Activated T-helper 17 cell treated with anti-CD3 and anti-CD28 coated beads, Interleukin-2, amount 50 U/mL, for 72 hours (primary cell): ENCODE measurements around the gene PSORS1C2. TPM values are rescaled to one million over a fixed set of nuclear protein-coding genes. Genes with fewer than 3 reads are reported as not detected.
A peak's percentile ranks its signal among the peaks of the same experiment; 100 is the strongest.

ENCODE experiments used
- ATAC-seq: fragments of 150-1000 bp; cut with Tn5 transposase; replicated peaks from 2 replicates; pipeline ENCODE4 v1.10.0; 2021; ENCODE audit warnings: mild to moderate bottlenecking, moderate library complexity
- H3K27ac Mint-ChIP-seq: one replicate; pipeline ENCODE4 v1.8.0; 2022; ENCODE audit warnings: mixed read lengths
- H3K27me3 Mint-ChIP-seq: one replicate; pipeline ENCODE4 v1.8.0; 2022; ENCODE audit warnings: mixed read lengths
- H3K36me3 Mint-ChIP-seq: one replicate; pipeline ENCODE4 v1.8.0; 2022; ENCODE audit warnings: low read depth, mild to moderate bottlenecking, mixed read lengths
- H3K4me1 Mint-ChIP-seq: one replicate; pipeline ENCODE4 v1.8.0; 2022; ENCODE audit warnings: mixed read lengths
- H3K4me3 Mint-ChIP-seq: one replicate; pipeline ENCODE4 v1.8.0; 2022; ENCODE audit warnings: mild to moderate bottlenecking, mixed read lengths
- H3K9me3 Mint-ChIP-seq: one replicate; pipeline ENCODE4 v1.8.0; 2022; ENCODE audit warnings: mixed read lengths
- total RNA-seq, 2 donors: library from RNA; stranded (reverse); gene quantifications; one replicate each; pipeline ENCODE4 v1.2.3, GENCODE V29; 2022

Gene PSORS1C2
- total RNA-seq, 2 donors from 2014 or later: not detected

DNA sequence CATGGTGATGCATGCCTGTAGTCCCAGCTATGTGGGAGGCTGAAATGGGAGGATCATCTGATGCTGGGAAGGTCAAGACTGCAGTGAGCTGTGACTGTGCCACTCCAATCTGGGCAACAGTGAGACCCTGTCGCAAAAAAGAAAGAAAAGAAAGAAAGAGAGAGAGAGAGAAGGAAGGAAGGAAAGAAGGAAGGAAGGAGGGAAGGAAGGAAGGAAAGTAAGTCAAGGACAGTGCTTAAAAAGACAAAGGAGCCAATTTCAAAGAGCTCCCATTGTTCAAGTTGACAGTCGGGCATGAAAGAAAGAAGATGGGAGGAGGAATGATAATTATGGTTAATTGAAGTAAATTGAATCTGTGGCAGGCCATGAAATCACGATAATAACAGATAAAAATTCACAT, 42.7 kb downstream of the PSORS1C2 start:
- no peak overlapping the region for H3K27ac Mint-ChIP-seq
- H3K4me3 Mint-ChIP-seq: no peak overlapping the region
- no peaks in the 10 kb centered on the region for H3K9me3 Mint-ChIP-seq
- no peaks in the 10 kb centered on the region for H3K36me3 Mint-ChIP-seq
- peaks cover 28% of the 10 kb centered on the region for H3K4me1 Mint-ChIP-seq
- H3K27me3 Mint-ChIP-seq: no peaks in the 10 kb centered on the region
- no peak for ATAC-seq

DNA sequence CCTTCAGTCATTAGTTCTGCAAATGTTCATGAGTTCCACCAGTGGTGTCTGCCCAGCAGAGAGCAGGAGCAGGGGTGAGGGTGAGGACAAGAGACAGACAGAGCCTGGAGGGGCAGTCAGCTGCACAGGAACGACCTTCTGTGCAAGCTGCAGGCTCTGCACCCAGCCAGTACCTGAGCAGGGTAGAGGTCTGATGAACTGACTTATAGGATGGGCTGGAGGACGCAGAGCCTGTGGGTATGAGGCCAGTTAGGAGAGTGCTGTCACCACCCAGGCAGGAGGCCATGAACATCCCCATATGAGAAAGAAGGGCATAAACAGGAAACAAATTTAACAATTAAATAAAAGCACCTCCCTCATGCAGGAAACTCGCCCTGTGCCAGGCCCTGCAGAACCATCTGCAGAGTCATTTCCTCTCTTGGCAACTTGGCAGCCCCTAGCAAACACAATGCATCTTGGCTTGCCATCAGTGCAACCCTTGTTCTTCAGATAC, 44.4 kb downstream of the PSORS1C2 start:
- Mint-ChIP-seq H3K27ac (peak overlapping the region; percentile 84), H3K27me3 (no peaks in the 10 kb centered on the region), H3K9me3 (no peaks in the 10 kb centered on the region), H3K36me3 (no peaks in the 10 kb centered on the region), H3K4me3 (peak overlapping the region; percentile 61), H3K4me1 (peaks cover 28% of the 10 kb centered on the region)
- peak; percentile 62 for ATAC-seq

DNA sequence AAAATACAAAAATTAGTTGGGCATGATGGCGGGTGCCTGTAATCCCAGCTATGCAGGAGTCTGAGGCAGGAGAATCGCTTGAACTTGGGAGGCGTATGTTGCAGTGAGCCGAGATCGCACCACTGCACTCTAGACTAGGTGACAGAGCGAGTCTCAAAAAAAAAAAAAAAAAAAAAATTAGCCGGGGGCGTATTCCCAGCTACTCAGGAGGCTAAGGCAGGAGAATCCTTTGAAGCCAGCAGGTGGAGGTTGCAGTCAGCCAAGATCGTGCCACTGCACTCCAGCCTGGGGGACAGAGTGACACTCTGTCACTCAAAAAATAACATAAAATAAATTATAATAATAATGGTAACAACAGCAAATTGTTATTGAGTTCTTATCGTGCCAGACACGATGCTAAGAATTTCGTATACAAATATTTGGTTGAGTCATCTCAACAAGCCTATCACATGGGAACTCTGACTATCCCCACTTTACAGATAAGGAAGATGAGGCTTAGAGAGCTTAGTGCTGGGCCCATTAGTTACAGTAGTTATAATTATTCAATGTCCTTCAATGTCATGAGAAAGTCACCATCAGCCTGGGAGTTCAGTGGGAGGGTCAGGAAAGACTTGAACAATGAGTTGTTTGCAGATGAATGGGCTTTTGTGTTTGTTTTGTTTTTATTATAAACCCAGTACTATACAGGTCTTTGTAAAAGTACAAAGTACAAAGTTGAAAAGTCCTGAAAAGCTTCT, 45.9 kb downstream of the PSORS1C2 start:
- no peaks in the 10 kb centered on the region for H3K27me3 Mint-ChIP-seq

DNA sequence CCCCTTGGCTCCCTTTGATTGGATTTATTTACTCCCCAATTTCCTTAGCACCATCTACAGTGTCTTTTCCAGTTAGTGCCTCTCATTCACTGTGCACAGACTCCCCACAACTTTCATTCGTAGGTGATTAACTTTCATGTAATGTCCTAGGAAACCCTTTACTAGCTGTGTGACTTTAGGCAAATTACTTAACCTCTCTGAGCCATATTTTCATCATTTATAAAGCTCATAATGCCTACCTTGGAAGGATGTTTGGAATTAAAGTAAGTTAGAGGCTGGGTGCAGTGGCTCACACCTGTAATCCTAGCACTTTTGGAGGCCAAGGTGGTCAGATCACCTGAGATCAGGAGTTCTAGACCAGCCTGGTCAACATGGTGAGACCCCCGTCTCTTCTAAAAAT, 46.6 kb downstream of the PSORS1C2 start:
- no peaks in the 10 kb centered on the region for H3K27me3 Mint-ChIP-seq
- no peak for ATAC-seq
- H3K4me1 Mint-ChIP-seq: peaks cover 26% of the 10 kb centered on the region
- no peak overlapping the region for H3K4me3 Mint-ChIP-seq
- H3K27ac Mint-ChIP-seq: no peak overlapping the region
- no peaks in the 10 kb centered on the region for H3K9me3 Mint-ChIP-seq
- no peaks in the 10 kb centered on the region for H3K36me3 Mint-ChIP-seq

More for the DNA sequence above, 45.9 kb downstream of the PSORS1C2 start:
- Mint-ChIP-seq H3K9me3 (no peaks in the 10 kb centered on the region), H3K36me3 (no peaks in the 10 kb centered on the region), H3K4me1 (peaks cover 28% of the 10 kb centered on the region), H3K4me3 (no peak overlapping the region), H3K27ac (no peak overlapping the region)
- no peak for ATAC-seq

DNA sequence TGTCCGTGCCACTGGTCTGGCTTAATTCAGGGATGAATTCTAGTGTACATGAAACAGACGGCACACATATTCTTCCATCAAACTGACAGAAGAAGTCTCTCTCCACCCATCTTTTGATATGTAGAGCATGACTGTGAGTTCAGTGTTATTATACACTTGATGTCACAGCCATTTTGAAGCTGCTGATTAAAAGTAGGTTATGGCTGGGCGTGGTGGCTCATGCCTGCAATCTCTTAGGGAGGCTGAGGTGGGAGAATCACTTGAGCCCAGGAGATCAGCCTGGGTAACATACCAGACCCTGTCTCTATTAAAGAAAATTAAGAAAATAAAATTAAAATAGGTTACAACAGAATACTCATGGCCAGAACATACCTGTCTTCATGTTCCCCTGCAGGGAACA, 47.2 kb downstream of the PSORS1C2 start:
- no peaks in the 10 kb centered on the region for H3K36me3 Mint-ChIP-seq
- H3K4me3 Mint-ChIP-seq: no peak overlapping the region
- no peak overlapping the region for H3K27ac Mint-ChIP-seq
- ATAC-seq: no peak
- no peaks in the 10 kb centered on the region for H3K9me3 Mint-ChIP-seq
- H3K27me3 Mint-ChIP-seq: no peaks in the 10 kb centered on the region
- H3K4me1 Mint-ChIP-seq: peaks cover 30% of the 10 kb centered on the region

DNA sequence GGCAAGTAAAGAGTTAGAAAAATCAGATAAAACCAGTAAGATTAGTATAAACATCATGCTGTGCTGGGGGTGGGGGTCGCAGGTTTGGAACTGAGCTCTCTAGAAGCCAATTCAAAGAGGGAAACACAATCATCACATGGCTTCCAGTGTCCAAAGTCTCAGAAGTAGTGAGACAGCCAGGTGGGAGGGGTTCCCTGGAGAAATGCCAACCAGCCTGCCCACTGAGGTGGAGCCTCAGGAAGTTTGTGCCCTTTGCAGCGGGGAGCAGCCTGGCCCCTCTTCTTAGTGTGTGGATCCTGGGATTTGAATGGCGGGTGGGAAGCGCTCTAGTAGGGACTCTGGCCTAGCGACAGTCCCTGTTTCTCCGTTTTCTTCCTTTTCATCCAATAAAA, 47.9 kb downstream of the PSORS1C2 start:
- H3K4me3 Mint-ChIP-seq: no peak overlapping the region
- no peak for ATAC-seq

DNA sequence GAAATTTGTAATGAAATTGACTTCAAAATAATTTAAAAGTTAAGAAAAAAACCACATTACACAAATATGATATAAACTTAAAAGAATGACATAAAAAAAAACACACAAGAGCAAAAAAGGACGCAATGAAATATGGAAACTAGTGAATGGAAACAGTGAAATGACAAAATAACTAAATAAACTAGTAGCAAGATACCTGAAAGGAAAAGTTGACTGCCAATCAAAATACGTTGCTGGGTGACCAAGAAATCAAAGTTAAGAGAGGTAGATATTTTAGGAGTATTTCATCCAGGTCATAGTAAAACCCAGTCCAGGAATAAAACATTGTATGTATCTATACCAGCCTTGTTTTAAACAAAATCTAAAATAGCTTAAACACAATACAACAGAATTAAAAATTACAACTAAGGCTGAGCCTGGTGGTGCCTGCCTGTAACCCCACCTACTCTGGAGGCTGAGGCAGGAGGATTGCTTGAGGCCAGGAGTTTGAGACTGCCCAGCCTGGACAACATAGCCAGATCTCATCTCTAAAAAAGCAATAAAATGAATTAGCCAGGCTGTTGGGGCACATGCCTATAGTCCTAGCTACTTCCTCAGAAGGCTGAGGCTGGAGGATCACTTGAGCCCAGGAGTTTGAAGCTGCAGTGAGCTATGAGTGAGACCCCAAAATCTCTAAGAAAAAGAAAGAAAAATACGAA, 48.4 kb downstream of the PSORS1C2 start:
- ATAC-seq: no peak
- no peak overlapping the region for H3K4me3 Mint-ChIP-seq
- no peaks in the 10 kb centered on the region for H3K36me3 Mint-ChIP-seq
- H3K27ac Mint-ChIP-seq: no peak overlapping the region
- no peaks in the 10 kb centered on the region for H3K9me3 Mint-ChIP-seq
- H3K27me3 Mint-ChIP-seq: no peaks in the 10 kb centered on the region
- H3K4me1 Mint-ChIP-seq: peaks cover 26% of the 10 kb centered on the region

More for the DNA sequence above, 47.9 kb downstream of the PSORS1C2 start:
- Mint-ChIP-seq H3K27ac (no peak overlapping the region), H3K4me1 (peaks cover 27% of the 10 kb centered on the region), H3K27me3 (no peaks in the 10 kb centered on the region), H3K9me3 (no peaks in the 10 kb centered on the region), H3K36me3 (no peaks in the 10 kb centered on the region)

Other genes starting within 250 kb of the PSORS1C2 start
- gene GTF2H4, start 230.9 kb downstream of the PSORS1C2 start, total RNA-seq: 10 to 100 TPM; 34.3 to 39.9 TPM
- 10 to 100 TPM; 50.5 to 64.4 TPM for gene VARS2, start 224.8 kb downstream of the PSORS1C2 start, total RNA-seq
- not detected for gene SFTA2, start 206.9 kb downstream of the PSORS1C2 start, total RNA-seq
- gene MUCL3, start 198.1 kb downstream of the PSORS1C2 start, total RNA-seq: not detected
- not detected for gene MUC21, start 155.3 kb downstream of the PSORS1C2 start, total RNA-seq
- gene MUC22, start 128.6 kb downstream of the PSORS1C2 start, total RNA-seq: not detected
- gene C6orf15, start 26.5 kb downstream of the PSORS1C2 start, total RNA-seq: not detected
- gene PSORS1C1, start 24.3 kb downstream of the PSORS1C2 start, total RNA-seq: not detected
- gene CDSN, start 18.6 kb downstream of the PSORS1C2 start, total RNA-seq: not detected
- 10 to 100 TPM; 52.4 to 85.5 TPM for gene CCHCR1, start 18.7 kb upstream of the PSORS1C2 start, total RNA-seq
- gene TCF19, start 19.5 kb upstream of the PSORS1C2 start, total RNA-seq: 100 to 1,000 TPM in 1 of 2 donors, 10 to 100 TPM in 1; 91.1 to 125 TPM
- gene POU5F1, start 31.6 kb upstream of the PSORS1C2 start, total RNA-seq: under 1 TPM in 1 of 2 donors, not detected in 1; 0.16 TPM
- 1,000 to 10,000 TPM in 1 of 2 donors, 100 to 1,000 TPM in 1; 620 to 1,648 TPM for gene HLA-C, start 133.0 kb upstream of the PSORS1C2 start, total RNA-seq
- 1,000 to 10,000 TPM; 3,089 to 4,180 TPM for gene HLA-B, start 218.1 kb upstream of the PSORS1C2 start, total RNA-seq